Esophagus squamous epithelium (tissue), 5 donors: Measurements from ENCODE around the gene COG3. TPM values are rescaled to one million over a fixed set of nuclear protein-coding genes. Genes with fewer than 3 reads are reported as not detected.
"Not testable (repeated sequence)": the region's sequence is repeated elsewhere in the genome, so short reads cannot be mapped to it uniquely, and the experiment has no call there.

Source experiments
- DNase-seq: peaks from one replicate; lab custom pipeline; 2025; lab: John Stamatoyannopoulos, UW
- H3K27ac ChIP-seq, 4 donors: fragments of 200-600 bp; sonication (generic); one replicate each; pipeline ENCODE4 v1.5.1; 2016 to 2019; ENCODE audit warnings: mild to moderate bottlenecking in 1 of 4
- H3K27me3 ChIP-seq, 4 donors: fragments of 200-600 bp; sonication (generic); 1 replicate in 3 of 4; 2 replicates in 1 of 4; pipeline versions ENCODE4 v1.5.1 to v1.6.0; 2017 to 2021; ENCODE audit warnings: antibody characterized with exemption in 1 of 4
- H3K36me3 ChIP-seq, 3 donors: fragments of 200-600 bp; sonication (generic); one replicate each; pipeline ENCODE4 v1.5.1; 2016 to 2019
- H3K4me1 ChIP-seq, 3 donors: fragments of 200-600 bp; sonication (generic); one replicate each; pipeline ENCODE4 v1.5.1; 2017 to 2019
- H3K4me3 ChIP-seq, 4 donors: fragments of 200-600 bp; sonication (generic); 1 replicate in 3 of 4; 2 replicates in 1 of 4; pipeline ENCODE4 v1.5.1; 2016 to 2019; ENCODE audit warnings: mild to moderate bottlenecking in 2 of 4, moderate library complexity in 1 of 4
- H3K9me3 ChIP-seq, 3 donors: fragments of 200-600 bp; sonication (generic); one replicate each; pipeline ENCODE4 v1.5.1; 2016 to 2019
- CTCF ChIP-seq, 6 experiments: fragments of 450-650 bp in 4 of 6; fragments of 200-600 bp in 2 of 6; sonication (generic) in 2 of 6; IDR thresholded peaks; one replicate each; pipeline ENCODE4 v1.5.1; 2016 to 2019; ENCODE audit warnings: antibody characterized with exemption in 6 of 6, mild to moderate bottlenecking in 4 of 6, moderate library complexity in 4 of 6
- POLR2A ChIP-seq, 4 donors: fragments of 450-650 bp; IDR thresholded peaks; one replicate each; pipeline ENCODE4 v1.6.1; 2017; ENCODE audit warnings: antibody characterized with exemption in 4 of 4, mild to moderate bottlenecking in 4 of 4, moderate library complexity in 3 of 4
- WGBS, 2 donors: methylation state at CpG; one replicate each; pipeline ENCODE4 v1.1.5; 2018; 5-methylcytosine and 5-hydroxymethylcytosine counted together
- intact Hi-C: fragments of 100-400 bp; cut with DNase I; formaldehyde crosslinking; loops from one replicate; pipeline ENCODE4 v1.15.0; 2022
- total RNA-seq, 4 donors: library from RNA; depleted of rRNA; stranded (reverse); fragments of >200 nt; gene quantifications; one replicate each; pipeline ENCODE4 v1.1.0, GENCODE V29; 2016
- donor health status: DM: yes; HTN: yes; CAD: no.

COG3 gene
- total RNA-seq = 10 to 100 TPM; 16.5 to 26.3 (median 21.5) TPM

- TF ChIP-seq CTCF (IDR thresholded peaks at IDR 0.05) = peak in 4 of 6 experiments; percentile 53 to 71 (median 58)
- peak in 3 of 4 donors; percentile 10 to 79 (median 61) for TF ChIP-seq POLR2A (IDR thresholded peaks at IDR 0.05)
- Histone ChIP-seq H3K36me3 (no peaks in the 10 kb centered on the region), H3K27me3 (no peaks in the 10 kb centered on the region), H3K9me3 (no peaks in the 10 kb centered on the region), H3K4me3 (peak within 1 kb of the TSS; percentile 83 to 97 (median 94)), H3K4me1 (peaks cover 13 to 48% (median 20%) of the 10 kb centered on the region in 3 donors), H3K27ac (peak within 1 kb of the TSS; percentile 93 to 97 (median 96))
- 0% methylated on average over 7 to 28 of the region's 63 CpGs for WGBS, 2 donors
- intact Hi-C loops = no loop called here
- peak; percentile 62 for DNase-seq
Measured at GRCh38 chr13:45464687-45465453, at the start of gene COG3. Gene COG3, plus strand, starts transcription at chr13:45464939. Its CDS starts 98 bp downstream, at chr13:45465037.

GRCh38 chr13:45415112-45415511, 49.6 kb upstream of the COG3 start:
- Histone ChIP-seq H3K4me1 (peaks cover 14 to 52% (median 26%) of the 10 kb centered on the region in 3 donors), H3K4me3 (peak overlapping the region in 3 of 4 donors; percentile 36 to 62 (median 38)), H3K27me3 (no peaks in the 10 kb centered on the region), H3K36me3 (peaks cover 0 to 13% (median 0%) of the 10 kb centered on the region in 3 donors), H3K27ac (peak overlapping the region; percentile 72 to 87 (median 85)), H3K9me3 (no peaks in the 10 kb centered on the region)
- intact Hi-C loops = no loop called here
- WGBS, 2 donors = 50% methylated on average over 1 of the region's 1 CpG
- TF ChIP-seq POLR2A (IDR thresholded peaks at IDR 0.05) = no peak
- TF ChIP-seq CTCF (IDR thresholded peaks at IDR 0.05) = no peak
- no peak for DNase-seq

- intact Hi-C loops = no loop called here
- Histone ChIP-seq H3K27me3 (no peaks in the 10 kb centered on the region), H3K9me3 (no peaks in the 10 kb centered on the region), H3K4me3 (peak overlapping the region; percentile 55 to 79 (median 70)), H3K36me3 (no peaks in the 10 kb centered on the region), H3K4me1 (peaks cover 14 to 52% (median 26%) of the 10 kb centered on the region in 3 donors), H3K27ac (peak overlapping the region; percentile 85 to 93 (median 90))
- TF ChIP-seq CTCF (IDR thresholded peaks at IDR 0.05) (no peak), POLR2A (IDR thresholded peaks at IDR 0.05) (no peak)
- WGBS, 2 donors = 33 to 38% methylated on average over 10 of the region's 10 CpGs
- DNase-seq = no peak
Measured at GRCh38 chr13:45416516-45417128, 48.1 kb upstream of the COG3 start.

GRCh38 chr13:45417790-45418534, 46.8 kb upstream of the COG3 start, which contains the start of gene SLC25A30:
Gene SLC25A30, minus strand, starts transcription at chr13:45418373. Its CDS starts 6,948 bp downstream, at chr13:45411425.
- intact Hi-C loops = no loop called here
- no peak for TF ChIP-seq CTCF (IDR thresholded peaks at IDR 0.05)
- TF ChIP-seq POLR2A (IDR thresholded peaks at IDR 0.05) = peak in 2 of 4 donors; percentile 59 to 75
- peak; percentile 39 for DNase-seq
- 0% methylated on average over 7 of the region's 64 CpGs; no CpG with 5 or more reads in 1 of the 2 donors for WGBS, 2 donors
- no peaks in the 10 kb centered on the region for H3K36me3 ChIP-seq
- H3K4me1 ChIP-seq = peaks cover 14 to 43% (median 26%) of the 10 kb centered on the region in 3 donors
- H3K9me3 ChIP-seq = no peaks in the 10 kb centered on the region
- peak within 1 kb of the TSS; percentile 85 to 93 (median 90) for H3K27ac ChIP-seq
- peak within 1 kb of the TSS; percentile 55 to 79 (median 70) for H3K4me3 ChIP-seq
- H3K27me3 ChIP-seq = no peaks in the 10 kb centered on the region

GRCh38 chr13:45419389-45419788, 45.4 kb upstream of the COG3 start:
- H3K27me3 ChIP-seq, H3K36me3 ChIP-seq, DNase-seq, intact Hi-C loops, H3K27ac ChIP-seq, H3K9me3 ChIP-seq, H3K4me3 ChIP-seq: not testable (repeated sequence)
- 99 to 100% methylated on average over 4 to 13 of the region's 16 CpGs for WGBS, 2 donors
- peaks cover 14 to 30% (median 20%) of the 10 kb centered on the region in 3 donors for H3K4me1 ChIP-seq
